Neural cell (in vitro differentiated cells): Measurements from ENCODE around the gene CDCA5. TPM values are rescaled to one million over a fixed set of nuclear protein-coding genes. Genes with fewer than 3 reads are reported as not detected.

Experiments used
- H2AFZ ChIP-seq: fragments of 200-600, 300-800 bp; sonication (generic), shearing (Covaris generic); 2 replicates; pipeline ENCODE4 v1.6.0; 2014; ENCODE audit warnings: low read depth, mild to moderate bottlenecking, antibody characterized with exemption, low read length, moderate library complexity
- H3F3A ChIP-seq: fragments of 200-600 bp; shearing (Covaris generic); 2 replicates; pipeline ENCODE4 v1.6.1; 2016; ENCODE audit warnings: mild to moderate bottlenecking, moderate library complexity, mixed read lengths, antibody characterized with exemption, low read length; ENCODE audit not compliant: insufficient read depth, poor library complexity, severe bottlenecking
- H3K27ac ChIP-seq: fragments of 200-600, 300-800 bp; sonication (generic), shearing (Covaris generic); 2 replicates; pipeline ENCODE4 v1.5.1; 2014; ENCODE audit warnings: mild to moderate bottlenecking, low read length, moderate library complexity
- H3K27me3 ChIP-seq: fragments of 300-800, 200-600 bp; sonication (generic), shearing (Covaris generic); 2 replicates; pipeline ENCODE4 v1.6.0; 2014; ENCODE audit warnings: mild to moderate bottlenecking, low read depth, low read length, moderate library complexity; ENCODE audit not compliant: insufficient read depth
- H3K36me3 ChIP-seq: fragments of 300-800, 200-600 bp; sonication (generic), shearing (Covaris generic); 2 replicates; pipeline ENCODE4 v1.5.1; 2014; ENCODE audit warnings: mild to moderate bottlenecking, antibody characterized with exemption, low read length, moderate library complexity; ENCODE audit not compliant: insufficient read depth
- H3K4me2 ChIP-seq: fragments of 300-800, 200-600 bp; sonication (generic), shearing (Covaris generic); 2 replicates; pipeline ENCODE4 v1.6.0; 2014; ENCODE audit warnings: mild to moderate bottlenecking, low read length
- H3K4me3 ChIP-seq: fragments of 300-800, 200-600 bp; sonication (generic), shearing (Covaris generic); 2 replicates; pipeline ENCODE4 v1.5.1; 2014; ENCODE audit warnings: mild to moderate bottlenecking, low read length, moderate library complexity
- H3K79me2 ChIP-seq: fragments of 200-600 bp; shearing (Covaris generic); replicated peaks from 2 replicates; pipeline ENCODE4 v1.6.0; 2014; ENCODE audit warnings: mild to moderate bottlenecking, low read length, moderate library complexity; ENCODE audit not compliant: insufficient read depth
- H3K9ac ChIP-seq: fragments of 300-800, 200-600 bp; sonication (generic), shearing (Covaris generic); 2 replicates; pipeline ENCODE4 v1.6.1; 2016; ENCODE audit warnings: mild to moderate bottlenecking, low read length, mixed read lengths
- H3K9me2 ChIP-seq: fragments of 200-600 bp; shearing (Covaris generic); 2 replicates; pipeline ENCODE4 v1.6.1; 2016; ENCODE audit warnings: mild to moderate bottlenecking, low read length, mixed read lengths; ENCODE audit not compliant: insufficient read depth
- H3K9me3 ChIP-seq: fragments of 200-600, 300-800 bp; sonication (generic), shearing (Covaris generic); 2 replicates; pipeline ENCODE4 v1.6.1; 2016; ENCODE audit warnings: mild to moderate bottlenecking, mixed run types, low read length, moderate library complexity, mixed read lengths
- H4K20me1 ChIP-seq: fragments of 200-600 bp; shearing (Covaris generic); 2 replicates; pipeline ENCODE4 v1.6.1; 2016; ENCODE audit warnings: mild to moderate bottlenecking, mixed run types; ENCODE audit not compliant: insufficient read depth
- EP300 ChIP-seq: fragments of 450-650 bp; conservative IDR thresholded peaks from 2 replicates; pipeline ENCODE4 v1.6.1; 2014; ENCODE audit warnings: antibody characterized with exemption, mild to moderate bottlenecking, moderate library complexity; ENCODE audit not compliant: poor library complexity, severe bottlenecking
- EZH2 ChIP-seq: fragments of 200-600, 300-800 bp; shearing (Covaris generic), sonication (generic); IDR thresholded peaks from 2 replicates; pipeline ENCODE4 v1.6.1; 2014; ENCODE audit warnings: antibody characterized with exemption, low read length, borderline replicate concordance, mild to moderate bottlenecking; ENCODE audit not compliant: insufficient read depth, poor library complexity, severe bottlenecking
- MXI1 ChIP-seq: fragments of 450-650 bp; conservative IDR thresholded peaks from 2 replicates; pipeline ENCODE4 v1.6.1; 2014; ENCODE audit warnings: antibody characterized with exemption, mild to moderate bottlenecking; ENCODE audit not compliant: poor library complexity, severe bottlenecking
- POLR2AphosphoS5 ChIP-seq: IDR thresholded peaks from 2 replicates; pipeline ENCODE4 v1.6.1; 2012
- RAD21 ChIP-seq: fragments of 450-650 bp; conservative IDR thresholded peaks from 2 replicates; pipeline ENCODE4 v1.6.1; 2014; ENCODE audit warnings: antibody characterized with exemption, mild to moderate bottlenecking, moderate library complexity
- TAF1 ChIP-seq: IDR thresholded peaks from 2 replicates; pipeline ENCODE4 v1.6.1; 2012; ENCODE audit warnings: low read depth
- polyA plus RNA-seq: library from polyadenylated mRNA; depleted of rRNA; stranded (reverse); fragments of >200 nt; gene quantifications from 2 replicates; pipeline ENCODE4 v1.2.3, GENCODE V29; 2014
- TF ChIP-seq, protein P1 (sequence below): fragments of 450-650 bp; IDR thresholded peaks from 2 replicates; pipeline ENCODE4 v1.5.1; 2014; ENCODE audit warnings: antibody characterized with exemption, mild to moderate bottlenecking, moderate library complexity; ENCODE audit not compliant: poor library complexity, severe bottlenecking
- TF ChIP-seq, protein P2 (sequence below): IDR thresholded peaks from 2 replicates; pipeline ENCODE4 v1.6.1; 2012; ENCODE audit warnings: borderline replicate concordance

CDCA5 gene
- polyA plus RNA-seq, 1 donor from 2014 or later: 2.3 TPM

DNA sequence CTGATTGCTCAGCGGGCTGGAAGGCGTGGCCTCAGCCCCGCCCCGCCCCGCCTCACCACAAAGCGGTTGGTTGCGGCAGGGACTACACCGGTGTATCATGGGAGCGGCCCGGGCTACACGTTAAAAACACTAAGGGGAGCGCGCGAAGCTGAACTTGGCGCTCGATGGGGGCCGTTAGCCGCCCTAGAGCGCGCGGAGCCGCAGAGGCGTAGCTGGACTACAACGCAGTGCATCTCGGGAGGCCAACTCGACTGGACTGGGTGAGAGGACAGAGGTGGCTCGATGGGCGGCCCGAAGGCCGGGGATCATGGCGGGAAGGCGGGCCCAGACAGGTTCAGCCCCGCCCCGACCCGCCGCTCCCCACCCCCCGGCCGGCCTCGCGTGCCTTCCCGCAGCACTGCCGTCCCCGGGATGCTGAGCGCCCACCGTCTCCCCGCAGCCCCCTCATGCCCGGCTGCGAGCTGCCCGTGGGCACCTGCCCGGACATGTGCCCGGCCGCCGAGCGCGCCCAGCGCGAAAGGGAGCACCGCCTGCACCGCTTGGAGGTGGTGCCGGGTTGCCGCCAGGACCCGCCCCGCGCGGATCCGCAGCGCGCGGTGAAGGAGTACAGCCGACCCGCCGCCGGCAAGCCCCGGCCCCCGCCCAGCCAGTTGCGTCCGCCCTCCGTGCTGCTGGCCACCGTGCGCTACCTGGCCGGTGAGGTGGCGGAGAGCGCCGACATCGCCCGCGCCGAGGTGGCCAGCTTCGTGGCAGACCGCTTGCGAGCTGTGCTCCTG lies 42.8 kb downstream of the CDCA5 start, which contains the start of gene SAC3D1:
SAC3D1 (plus strand) TSS at position 364 of the 776 bp plus-strand sequence; CDS start at position 447, 83 bp downstream.
- Histone ChIP-seq H3K79me2 (peaks cover 9% of the 10 kb centered on the region), H3K36me3 (no peaks in the 10 kb centered on the region), H3F3A (no peaks in the 10 kb centered on the region), H3K9ac (peak within 1 kb of the TSS; percentile 76), H2AFZ (peak within 1 kb of the TSS; percentile 75), H3K27me3 (no peaks in the 10 kb centered on the region), H4K20me1 (no peaks in the 10 kb centered on the region), H3K4me3 (peak within 1 kb of the TSS; percentile 77), H3K9me2 (no peaks in the 10 kb centered on the region), H3K27ac (peak within 1 kb of the TSS; percentile 82), H3K9me3 (no peaks in the 10 kb centered on the region), H3K4me2 (no peak within 1 kb of the TSS)
- TF ChIP-seq, protein P1, sequence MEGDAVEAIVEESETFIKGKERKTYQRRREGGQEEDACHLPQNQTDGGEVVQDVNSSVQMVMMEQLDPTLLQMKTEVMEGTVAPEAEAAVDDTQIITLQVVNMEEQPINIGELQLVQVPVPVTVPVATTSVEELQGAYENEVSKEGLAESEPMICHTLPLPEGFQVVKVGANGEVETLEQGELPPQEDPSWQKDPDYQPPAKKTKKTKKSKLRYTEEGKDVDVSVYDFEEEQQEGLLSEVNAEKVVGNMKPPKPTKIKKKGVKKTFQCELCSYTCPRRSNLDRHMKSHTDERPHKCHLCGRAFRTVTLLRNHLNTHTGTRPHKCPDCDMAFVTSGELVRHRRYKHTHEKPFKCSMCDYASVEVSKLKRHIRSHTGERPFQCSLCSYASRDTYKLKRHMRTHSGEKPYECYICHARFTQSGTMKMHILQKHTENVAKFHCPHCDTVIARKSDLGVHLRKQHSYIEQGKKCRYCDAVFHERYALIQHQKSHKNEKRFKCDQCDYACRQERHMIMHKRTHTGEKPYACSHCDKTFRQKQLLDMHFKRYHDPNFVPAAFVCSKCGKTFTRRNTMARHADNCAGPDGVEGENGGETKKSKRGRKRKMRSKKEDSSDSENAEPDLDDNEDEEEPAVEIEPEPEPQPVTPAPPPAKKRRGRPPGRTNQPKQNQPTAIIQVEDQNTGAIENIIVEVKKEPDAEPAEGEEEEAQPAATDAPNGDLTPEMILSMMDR: no peak
- TF ChIP-seq POLR2AphosphoS5 (peak; percentile 62), RAD21 (peak; percentile 7), EZH2 (no peak), EP300 (no peak), TAF1 (peak; percentile 19), MXI1 (peak; percentile 91)
- TF ChIP-seq, protein P2, sequence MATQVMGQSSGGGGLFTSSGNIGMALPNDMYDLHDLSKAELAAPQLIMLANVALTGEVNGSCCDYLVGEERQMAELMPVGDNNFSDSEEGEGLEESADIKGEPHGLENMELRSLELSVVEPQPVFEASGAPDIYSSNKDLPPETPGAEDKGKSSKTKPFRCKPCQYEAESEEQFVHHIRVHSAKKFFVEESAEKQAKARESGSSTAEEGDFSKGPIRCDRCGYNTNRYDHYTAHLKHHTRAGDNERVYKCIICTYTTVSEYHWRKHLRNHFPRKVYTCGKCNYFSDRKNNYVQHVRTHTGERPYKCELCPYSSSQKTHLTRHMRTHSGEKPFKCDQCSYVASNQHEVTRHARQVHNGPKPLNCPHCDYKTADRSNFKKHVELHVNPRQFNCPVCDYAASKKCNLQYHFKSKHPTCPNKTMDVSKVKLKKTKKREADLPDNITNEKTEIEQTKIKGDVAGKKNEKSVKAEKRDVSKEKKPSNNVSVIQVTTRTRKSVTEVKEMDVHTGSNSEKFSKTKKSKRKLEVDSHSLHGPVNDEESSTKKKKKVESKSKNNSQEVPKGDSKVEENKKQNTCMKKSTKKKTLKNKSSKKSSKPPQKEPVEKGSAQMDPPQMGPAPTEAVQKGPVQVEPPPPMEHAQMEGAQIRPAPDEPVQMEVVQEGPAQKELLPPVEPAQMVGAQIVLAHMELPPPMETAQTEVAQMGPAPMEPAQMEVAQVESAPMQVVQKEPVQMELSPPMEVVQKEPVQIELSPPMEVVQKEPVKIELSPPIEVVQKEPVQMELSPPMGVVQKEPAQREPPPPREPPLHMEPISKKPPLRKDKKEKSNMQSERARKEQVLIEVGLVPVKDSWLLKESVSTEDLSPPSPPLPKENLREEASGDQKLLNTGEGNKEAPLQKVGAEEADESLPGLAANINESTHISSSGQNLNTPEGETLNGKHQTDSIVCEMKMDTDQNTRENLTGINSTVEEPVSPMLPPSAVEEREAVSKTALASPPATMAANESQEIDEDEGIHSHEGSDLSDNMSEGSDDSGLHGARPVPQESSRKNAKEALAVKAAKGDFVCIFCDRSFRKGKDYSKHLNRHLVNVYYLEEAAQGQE: peak; percentile 62

DNA sequence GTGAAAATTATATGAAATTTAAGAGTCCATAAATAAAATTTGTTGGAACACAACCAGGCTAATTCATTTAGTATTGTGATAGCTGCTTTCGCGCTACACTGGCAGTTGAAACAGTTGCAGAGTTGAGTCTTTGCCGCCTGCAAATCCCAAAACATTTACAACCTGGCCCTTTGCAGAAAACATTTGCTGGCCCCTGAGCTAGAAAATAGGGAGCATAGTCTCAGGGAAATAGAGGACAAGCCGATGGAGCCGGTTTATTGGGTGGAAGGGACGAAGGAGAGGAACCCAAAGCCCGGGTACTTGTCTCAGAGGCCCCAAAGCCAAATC lies 43.4 kb downstream of the CDCA5 start:
- H2AFZ ChIP-seq: peak overlapping the region; percentile 75

More for the DNA sequence above, 43.4 kb downstream of the CDCA5 start:
- no peak for TF ChIP-seq EP300
- Histone ChIP-seq H3K36me3 (no peaks in the 10 kb centered on the region), H3K4me3 (peak overlapping the region; percentile 77), H3K79me2 (peaks cover 9% of the 10 kb centered on the region), H3F3A (no peaks in the 10 kb centered on the region), H4K20me1 (no peaks in the 10 kb centered on the region), H3K9me2 (no peaks in the 10 kb centered on the region), H3K4me2 (no peak overlapping the region), H3K9ac (peak overlapping the region; percentile 76), H3K27me3 (no peaks in the 10 kb centered on the region), H3K9me3 (no peaks in the 10 kb centered on the region), H3K27ac (peak overlapping the region; percentile 82)
